ENCODE measurements around the gene BPIFB3.

DNA sequence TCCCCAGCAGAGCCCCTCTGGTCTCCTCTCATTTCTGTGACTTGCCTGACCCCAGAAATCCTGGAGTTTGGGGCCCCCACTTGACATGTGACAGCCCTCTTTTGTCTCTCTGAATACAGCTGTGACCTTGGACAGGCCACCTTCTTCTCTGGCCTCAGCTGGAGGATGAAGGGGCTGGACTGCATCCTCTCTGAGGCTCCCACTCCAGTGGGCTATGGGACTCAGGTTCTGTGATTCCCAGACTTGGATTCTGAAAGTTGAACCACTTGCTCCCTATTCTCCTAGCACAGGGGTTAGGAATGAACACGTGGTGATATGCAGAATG is 9.1 kb downstream of the BPIFB3 start:
- TF ChIP-seq CTCF (IDR thresholded peaks at IDR 0.05) (no peak), EZH2 (IDR thresholded peaks at IDR 0.05) (no peak)

Measured in neural progenitor cell (in vitro differentiated cells).